Thoracic aorta (tissue), 2 donors: Measurements from ENCODE around the gene AGPAT3. TPM values are rescaled to one million over a fixed set of nuclear protein-coding genes. Genes with fewer than 3 reads are reported as not detected.
A peak's percentile ranks its signal among the peaks of the same experiment; 100 is the strongest.

Experiments
- ATAC-seq: fragments of 150-250 bp; one replicate; pipeline ENCODE4 v1.8.0; 2017; ENCODE audit warnings: low read depth; ENCODE audit not compliant: insufficient number of reproducible peaks, low FRiP score
- DNase-seq: peaks from one replicate; pipeline ENCODE4 v3.0.0-alpha.2; 2020; ENCODE audit warnings: low spot score
- H3K27ac ChIP-seq, 2 donors: fragments of 200-600 bp; sonication (generic); 1 replicate in 1 of 2; 2 replicates in 1 of 2; pipeline ENCODE4 v1.5.1; 2016; ENCODE audit warnings: mild to moderate bottlenecking in 2 of 2, moderate library complexity in 2 of 2
- H3K27me3 ChIP-seq: fragments of 200-600 bp; sonication (generic); replicated peaks from 2 replicates; pipeline ENCODE4 v1.6.0; 2016; ENCODE audit warnings: mild to moderate bottlenecking; ENCODE audit not compliant: insufficient read depth
- H3K36me3 ChIP-seq: fragments of 200-600 bp; sonication (generic); one replicate; pipeline ENCODE4 v1.5.1; 2016
- H3K4me1 ChIP-seq, 2 donors: fragments of 200-600 bp; sonication (generic); 1 replicate in 1 of 2; 2 replicates in 1 of 2; pipeline versions ENCODE4 v1.5.1 to v1.6.0; 2016; ENCODE audit warnings: low read depth in 2 of 2, mild to moderate bottlenecking in 1 of 2; ENCODE audit not compliant: control insufficient read depth in 1 of 2
- H3K4me3 ChIP-seq: fragments of 200-600 bp; sonication (generic); 2 replicates; pipeline ENCODE4 v1.5.1; 2016; ENCODE audit warnings: mild to moderate bottlenecking
- H3K9me3 ChIP-seq: fragments of 200-600 bp; sonication (generic); 2 replicates; pipeline ENCODE4 v1.5.1; 2016
- CTCF ChIP-seq: fragments of 200-600 bp; sonication (generic); IDR thresholded peaks from one replicate; pipeline ENCODE4 v1.5.1; 2019; ENCODE audit warnings: antibody characterized with exemption
- total RNA-seq, 2 donors: library from RNA; depleted of rRNA; stranded (reverse); fragments of >200 nt; gene quantifications; one replicate each; pipeline versions ENCODE4 v1.1.0 to v1.2.3, GENCODE V29; 2016

AGPAT3 gene
- total RNA-seq, 2 donors from 2014 or later = 32.8 to 37.9 TPM

- H3K36me3 ChIP-seq = no peaks in the 10 kb centered on the region
- no peaks in the 10 kb centered on the region for H3K9me3 ChIP-seq
- peaks cover 5 to 21% of the 10 kb centered on the region in 2 donors for H3K4me1 ChIP-seq
- ATAC-seq = no peak
- no peaks in the 10 kb centered on the region for H3K27me3 ChIP-seq
- DNase-seq = no peak
- H3K4me3 ChIP-seq = peak overlapping the region; percentile 97
- no peak for TF ChIP-seq CTCF
- H3K27ac ChIP-seq = peak overlapping the region; percentile 69 to 71
Measured at GRCh38 chr21:43866260-43866629, 1.2 kb downstream of the AGPAT3 start.

- DNase-seq = no peak
- no peaks in the 10 kb centered on the region for H3K9me3 ChIP-seq
- no peaks in the 10 kb centered on the region for H3K36me3 ChIP-seq
- no peak for TF ChIP-seq CTCF
- peaks cover 5 to 21% of the 10 kb centered on the region in 2 donors for H3K4me1 ChIP-seq
- H3K4me3 ChIP-seq = peak overlapping the region; percentile 97
- ATAC-seq = no peak
- H3K27ac ChIP-seq = peak overlapping the region in 1 of 2 donors; percentile 69
- H3K27me3 ChIP-seq = no peaks in the 10 kb centered on the region
Measured at GRCh38 chr21:43866659-43867331, 1.8 kb downstream of the AGPAT3 start.

GRCh38 chr21:43867332-43867703, 2.3 kb downstream of the AGPAT3 start:
- no peaks in the 10 kb centered on the region for H3K9me3 ChIP-seq
- TF ChIP-seq CTCF = no peak
- peaks cover 5 to 21% of the 10 kb centered on the region in 2 donors for H3K4me1 ChIP-seq
- no peak for DNase-seq
- no peaks in the 10 kb centered on the region for H3K27me3 ChIP-seq
- H3K36me3 ChIP-seq = no peaks in the 10 kb centered on the region
- H3K4me3 ChIP-seq = no peak overlapping the region
- H3K27ac ChIP-seq = no peak overlapping the region
- no peak for ATAC-seq

GRCh38 chr21:43867948-43868347, 2.9 kb downstream of the AGPAT3 start:
- Histone ChIP-seq H3K36me3 (no peaks in the 10 kb centered on the region), H3K27me3 (no peaks in the 10 kb centered on the region), H3K4me3 (no peak overlapping the region), H3K9me3 (no peaks in the 10 kb centered on the region), H3K4me1 (peaks cover 5 to 21% of the 10 kb centered on the region in 2 donors), H3K27ac (no peak overlapping the region)
- ATAC-seq (no peak), DNase-seq (no peak)
- no peak for TF ChIP-seq CTCF

- no peak for TF ChIP-seq CTCF
- no peak overlapping the region for H3K4me3 ChIP-seq
- H3K4me1 ChIP-seq = peaks cover 5 to 21% of the 10 kb centered on the region in 2 donors
- ATAC-seq (no peak), DNase-seq (no peak)
- H3K27me3 ChIP-seq = no peaks in the 10 kb centered on the region
- H3K36me3 ChIP-seq = no peaks in the 10 kb centered on the region
- no peak overlapping the region for H3K27ac ChIP-seq
- H3K9me3 ChIP-seq = no peaks in the 10 kb centered on the region
Measured at GRCh38 chr21:43868461-43868860, 3.4 kb downstream of the AGPAT3 start.
